Measurements from ENCODE around the gene SFXN3. TPM values are rescaled to one million over a fixed set of nuclear protein-coding genes. Genes with fewer than 3 reads are reported as not detected.

The SFXN3 gene
- total and polyA plus RNA-seq, 2 of the 13 experiments (the other 11 are each of a cell fraction or from before 2014, with no cell fraction given) = 16.8 to 71.5 TPM

DNA sequence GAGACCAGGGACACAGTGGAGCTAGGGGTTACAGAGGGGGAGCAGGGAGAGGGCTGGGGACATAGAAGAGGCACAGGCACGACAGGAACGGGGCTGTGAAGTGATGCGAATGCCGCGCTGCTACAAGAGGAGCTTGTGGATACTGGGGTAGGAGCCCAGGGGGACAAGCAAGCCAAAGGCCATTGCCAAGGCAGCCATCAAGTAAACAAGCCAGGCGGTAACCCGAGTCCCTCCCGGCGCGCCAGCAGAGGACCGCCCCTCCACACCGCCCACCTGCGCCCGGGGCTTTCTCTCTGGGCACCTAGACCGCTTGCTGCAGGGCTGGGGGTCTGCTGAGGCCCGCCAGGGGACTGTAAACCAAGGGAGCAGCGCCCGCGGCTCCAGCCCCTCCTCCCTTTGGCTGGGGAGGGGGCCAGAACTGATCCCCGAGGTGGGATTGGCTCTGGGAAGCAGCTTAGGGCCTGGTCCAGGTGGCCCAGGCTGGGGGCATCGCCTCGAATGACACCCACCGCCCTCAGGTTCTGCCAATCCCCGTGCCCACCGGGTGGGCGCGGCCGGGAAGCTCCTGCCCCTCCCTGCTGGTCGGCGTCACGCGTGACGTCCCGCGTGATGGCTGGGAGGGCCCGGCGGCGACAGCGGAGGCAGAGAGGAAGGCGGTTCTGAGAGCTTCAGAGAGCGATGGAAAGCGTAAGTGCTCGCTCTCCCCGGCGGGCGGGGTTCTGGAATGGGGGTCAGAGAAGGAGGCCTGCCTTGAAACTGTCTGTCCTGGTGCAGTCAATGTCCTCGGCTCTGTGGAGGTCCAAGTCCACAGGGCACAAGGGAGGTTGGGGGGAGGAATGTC lies 982 bp downstream of the SFXN3 start (continued):
- TF ChIP-seq, protein P1, sequence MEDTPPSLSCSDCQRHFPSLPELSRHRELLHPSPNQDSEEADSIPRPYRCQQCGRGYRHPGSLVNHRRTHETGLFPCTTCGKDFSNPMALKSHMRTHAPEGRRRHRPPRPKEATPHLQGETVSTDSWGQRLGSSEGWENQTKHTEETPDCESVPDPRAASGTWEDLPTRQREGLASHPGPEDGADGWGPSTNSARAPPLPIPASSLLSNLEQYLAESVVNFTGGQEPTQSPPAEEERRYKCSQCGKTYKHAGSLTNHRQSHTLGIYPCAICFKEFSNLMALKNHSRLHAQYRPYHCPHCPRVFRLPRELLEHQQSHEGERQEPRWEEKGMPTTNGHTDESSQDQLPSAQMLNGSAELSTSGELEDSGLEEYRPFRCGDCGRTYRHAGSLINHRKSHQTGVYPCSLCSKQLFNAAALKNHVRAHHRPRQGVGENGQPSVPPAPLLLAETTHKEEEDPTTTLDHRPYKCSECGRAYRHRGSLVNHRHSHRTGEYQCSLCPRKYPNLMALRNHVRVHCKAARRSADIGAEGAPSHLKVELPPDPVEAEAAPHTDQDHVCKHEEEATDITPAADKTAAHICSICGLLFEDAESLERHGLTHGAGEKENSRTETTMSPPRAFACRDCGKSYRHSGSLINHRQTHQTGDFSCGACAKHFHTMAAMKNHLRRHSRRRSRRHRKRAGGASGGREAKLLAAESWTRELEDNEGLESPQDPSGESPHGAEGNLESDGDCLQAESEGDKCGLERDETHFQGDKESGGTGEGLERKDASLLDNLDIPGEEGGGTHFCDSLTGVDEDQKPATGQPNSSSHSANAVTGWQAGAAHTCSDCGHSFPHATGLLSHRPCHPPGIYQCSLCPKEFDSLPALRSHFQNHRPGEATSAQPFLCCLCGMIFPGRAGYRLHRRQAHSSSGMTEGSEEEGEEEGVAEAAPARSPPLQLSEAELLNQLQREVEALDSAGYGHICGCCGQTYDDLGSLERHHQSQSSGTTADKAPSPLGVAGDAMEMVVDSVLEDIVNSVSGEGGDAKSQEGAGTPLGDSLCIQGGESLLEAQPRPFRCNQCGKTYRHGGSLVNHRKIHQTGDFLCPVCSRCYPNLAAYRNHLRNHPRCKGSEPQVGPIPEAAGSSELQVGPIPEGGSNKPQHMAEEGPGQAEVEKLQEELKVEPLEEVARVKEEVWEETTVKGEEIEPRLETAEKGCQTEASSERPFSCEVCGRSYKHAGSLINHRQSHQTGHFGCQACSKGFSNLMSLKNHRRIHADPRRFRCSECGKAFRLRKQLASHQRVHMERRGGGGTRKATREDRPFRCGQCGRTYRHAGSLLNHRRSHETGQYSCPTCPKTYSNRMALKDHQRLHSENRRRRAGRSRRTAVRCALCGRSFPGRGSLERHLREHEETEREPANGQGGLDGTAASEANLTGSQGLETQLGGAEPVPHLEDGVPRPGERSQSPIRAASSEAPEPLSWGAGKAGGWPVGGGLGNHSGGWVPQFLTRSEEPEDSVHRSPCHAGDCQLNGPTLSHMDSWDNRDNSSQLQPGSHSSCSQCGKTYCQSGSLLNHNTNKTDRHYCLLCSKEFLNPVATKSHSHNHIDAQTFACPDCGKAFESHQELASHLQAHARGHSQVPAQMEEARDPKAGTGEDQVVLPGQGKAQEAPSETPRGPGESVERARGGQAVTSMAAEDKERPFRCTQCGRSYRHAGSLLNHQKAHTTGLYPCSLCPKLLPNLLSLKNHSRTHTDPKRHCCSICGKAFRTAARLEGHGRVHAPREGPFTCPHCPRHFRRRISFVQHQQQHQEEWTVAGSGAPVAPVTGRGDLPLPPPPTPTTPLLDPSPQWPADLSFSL (CRISPR knock-in tag; IDR thresholded peaks at IDR 0.05) = no peak
- TF ChIP-seq ZNF430 (CRISPR knock-in tag; IDR thresholded peaks at IDR 0.05) (no peak), SAFB2 (CRISPR knock-in tag; IDR thresholded peaks at IDR 0.05; ENCODE audit: borderline replicate concordance, low read depth) (no peak), ZNF841 (CRISPR knock-in tag; IDR thresholded peaks at IDR 0.05; ENCODE audit: borderline replicate concordance) (no peak), ZSCAN12 (CRISPR knock-in tag; IDR thresholded peaks at IDR 0.05) (no peak), HNRNPL (IDR thresholded peaks at IDR 0.05; ENCODE audit: low read depth, low read length) (peak; percentile 92), JUND (CRISPR knock-in tag; IDR thresholded peaks at IDR 0.05) (peak; percentile 51; the same call in 1 of the 2 replicates), RELA (CRISPR knock-in tag; IDR thresholded peaks at IDR 0.05) (no peak), FOXP1 (IDR thresholded peaks at IDR 0.05) (no peak), FOXP1 (CRISPR knock-in tag; IDR thresholded peaks at IDR 0.05) (0 out of 2 replicates have a peak, but pooled peaks have one; percentile 8), RFX1 (IDR thresholded peaks at IDR 0.05) (peak; percentile 69), ZNF501 (CRISPR knock-in tag; IDR thresholded peaks at IDR 0.05) (peak; percentile 85), FOSL2 (CRISPR knock-in tag; IDR thresholded peaks at IDR 0.05) (no peak), NPAS2 (CRISPR knock-in tag; IDR thresholded peaks at IDR 0.05; ENCODE audit: borderline replicate concordance) (no peak)
- TF ChIP-seq, protein P2, sequence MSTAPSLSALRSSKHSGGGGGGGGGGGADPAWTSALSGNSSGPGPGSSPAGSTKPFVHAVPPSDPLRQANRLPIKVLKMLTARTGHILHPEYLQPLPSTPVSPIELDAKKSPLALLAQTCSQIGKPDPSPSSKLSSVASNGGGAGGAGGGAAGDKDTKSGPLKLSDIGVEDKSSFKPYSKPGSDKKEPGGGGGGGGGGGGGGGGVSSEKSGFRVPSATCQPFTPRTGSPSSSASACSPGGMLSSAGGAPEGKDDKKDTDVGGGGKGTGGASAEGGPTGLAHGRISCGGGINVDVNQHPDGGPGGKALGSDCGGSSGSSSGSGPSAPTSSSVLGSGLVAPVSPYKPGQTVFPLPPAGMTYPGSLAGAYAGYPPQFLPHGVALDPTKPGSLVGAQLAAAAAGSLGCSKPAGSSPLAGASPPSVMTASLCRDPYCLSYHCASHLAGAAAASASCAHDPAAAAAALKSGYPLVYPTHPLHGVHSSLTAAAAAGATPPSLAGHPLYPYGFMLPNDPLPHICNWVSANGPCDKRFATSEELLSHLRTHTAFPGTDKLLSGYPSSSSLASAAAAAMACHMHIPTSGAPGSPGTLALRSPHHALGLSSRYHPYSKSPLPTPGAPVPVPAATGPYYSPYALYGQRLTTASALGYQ (CRISPR knock-in tag; IDR thresholded peaks at IDR 0.05) = no peak
- TF ChIP-seq, protein P3, sequence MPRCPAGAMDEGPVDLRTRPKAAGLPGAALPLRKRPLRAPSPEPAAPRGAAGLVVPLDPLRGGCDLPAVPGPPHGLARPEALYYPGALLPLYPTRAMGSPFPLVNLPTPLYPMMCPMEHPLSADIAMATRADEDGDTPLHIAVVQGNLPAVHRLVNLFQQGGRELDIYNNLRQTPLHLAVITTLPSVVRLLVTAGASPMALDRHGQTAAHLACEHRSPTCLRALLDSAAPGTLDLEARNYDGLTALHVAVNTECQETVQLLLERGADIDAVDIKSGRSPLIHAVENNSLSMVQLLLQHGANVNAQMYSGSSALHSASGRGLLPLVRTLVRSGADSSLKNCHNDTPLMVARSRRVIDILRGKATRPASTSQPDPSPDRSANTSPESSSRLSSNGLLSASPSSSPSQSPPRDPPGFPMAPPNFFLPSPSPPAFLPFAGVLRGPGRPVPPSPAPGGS (CRISPR knock-in tag; IDR thresholded peaks at IDR 0.05) = 0 out of 2 replicates have a peak, but pooled peaks have one; percentile 32
- TF ChIP-seq, protein P4, sequence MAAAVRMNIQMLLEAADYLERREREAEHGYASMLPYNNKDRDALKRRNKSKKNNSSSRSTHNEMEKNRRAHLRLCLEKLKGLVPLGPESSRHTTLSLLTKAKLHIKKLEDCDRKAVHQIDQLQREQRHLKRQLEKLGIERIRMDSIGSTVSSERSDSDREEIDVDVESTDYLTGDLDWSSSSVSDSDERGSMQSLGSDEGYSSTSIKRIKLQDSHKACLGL (CRISPR knock-in tag; IDR thresholded peaks at IDR 0.05) = 0 out of 2 replicates have a peak, but pooled peaks have one; percentile 18
- TF ChIP-seq, protein P5, sequence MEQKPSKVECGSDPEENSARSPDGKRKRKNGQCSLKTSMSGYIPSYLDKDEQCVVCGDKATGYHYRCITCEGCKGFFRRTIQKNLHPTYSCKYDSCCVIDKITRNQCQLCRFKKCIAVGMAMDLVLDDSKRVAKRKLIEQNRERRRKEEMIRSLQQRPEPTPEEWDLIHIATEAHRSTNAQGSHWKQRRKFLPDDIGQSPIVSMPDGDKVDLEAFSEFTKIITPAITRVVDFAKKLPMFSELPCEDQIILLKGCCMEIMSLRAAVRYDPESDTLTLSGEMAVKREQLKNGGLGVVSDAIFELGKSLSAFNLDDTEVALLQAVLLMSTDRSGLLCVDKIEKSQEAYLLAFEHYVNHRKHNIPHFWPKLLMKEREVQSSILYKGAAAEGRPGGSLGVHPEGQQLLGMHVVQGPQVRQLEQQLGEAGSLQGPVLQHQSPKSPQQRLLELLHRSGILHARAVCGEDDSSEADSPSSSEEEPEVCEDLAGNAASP (CRISPR knock-in tag; IDR thresholded peaks at IDR 0.05; ENCODE audit: borderline replicate concordance) = no peak; the same call in 1 of the 2 replicates
